HepG2 (cell line): ENCODE data around the gene SIK3. TPM values are rescaled to one million over a fixed set of nuclear protein-coding genes. Genes with fewer than 3 reads are reported as not detected.

ENCODE experiments used
- ATF7-NPFF ChIP-seq: sonication (generic); formaldehyde crosslinking; IDR thresholded peaks from 2 replicates; pipeline ENCODE4 v1.8.1; 2023; ENCODE audit warnings: mild to moderate bottlenecking, low read depth, missing genetic modification reagents, moderate library complexity
- EZH2 ChIP-seq: conservative IDR thresholded peaks from 2 replicates; pipeline ENCODE4 v1.6.1; 2012; ENCODE audit warnings: mild to moderate bottlenecking, low read depth, low read length, moderate library complexity
- FOSL2 ChIP-seq: sonication (generic); formaldehyde crosslinking; IDR thresholded peaks from 2 replicates; pipeline ENCODE4 v1.4.0; 2020; ENCODE audit warnings: missing genetic modification reagents
- FOXP1 ChIP-seq, 2 experiments: fragments of 450-650 bp in 1 of 2; IDR thresholded peaks; 2 replicates each; pipeline ENCODE4 v1.6.1; 2017 to 2018; ENCODE audit warnings: antibody characterized with exemption in 1 of 2
- MTF1 ChIP-seq: sonication (generic); formaldehyde crosslinking; IDR thresholded peaks from 2 replicates; pipeline ENCODE4 v1.5.0; 2020; ENCODE audit warnings: missing genetic modification reagents
- NR2F6 ChIP-seq, 2 experiments: IDR thresholded peaks; 2 replicates each; pipeline ENCODE4 v1.6.1; 2016; ENCODE audit warnings: antibody characterized with exemption in 1 of 2, mild to moderate bottlenecking in 1 of 2
- RBM39 ChIP-seq: fragments of 200-400 bp; formaldehyde crosslinking; IDR thresholded peaks from one replicate; pipeline ENCODE4 v1.6.1; 2018; ENCODE audit warnings: antibody characterized with exemption, mild to moderate bottlenecking, low read depth, low read length; ENCODE audit not compliant: poor library complexity, severe bottlenecking
- RXRA ChIP-seq: sonication (generic); formaldehyde crosslinking; IDR thresholded peaks from 2 replicates; pipeline ENCODE4 v1.5.1; 2020; ENCODE audit warnings: missing genetic modification reagents
- SMAD1 ChIP-seq: sonication (generic); formaldehyde crosslinking; IDR thresholded peaks from 2 replicates; pipeline ENCODE4 v1.4.0; 2020; ENCODE audit warnings: missing genetic modification reagents, low read depth, mild to moderate bottlenecking, borderline replicate concordance
- ZBTB42 ChIP-seq: sonication (generic); formaldehyde crosslinking; IDR thresholded peaks from 2 replicates; pipeline ENCODE4 v1.5.0; 2020; ENCODE audit warnings: mild to moderate bottlenecking, missing genetic modification reagents
- ZKSCAN8 ChIP-seq: IDR thresholded peaks from 2 replicates; pipeline ENCODE4 v1.6.1; 2016; ENCODE audit warnings: borderline replicate concordance, missing genetic modification reagents, missing compliant biosample characterization
- ZNF280B ChIP-seq: sonication (generic); formaldehyde crosslinking; IDR thresholded peaks from 2 replicates; pipeline ENCODE4 v1.5.0; 2020; ENCODE audit warnings: missing genetic modification reagents, mild to moderate bottlenecking, borderline replicate concordance
- ZNF446 ChIP-seq: sonication (generic); formaldehyde crosslinking; IDR thresholded peaks from 2 replicates; pipeline ENCODE4 v1.5.0; 2020; ENCODE audit warnings: mild to moderate bottlenecking, missing genetic modification reagents
- ZNF766 ChIP-seq: sonication (generic); formaldehyde crosslinking; IDR thresholded peaks from 2 replicates; pipeline ENCODE4 v1.5.0; 2020; ENCODE audit warnings: missing genetic modification reagents, borderline replicate concordance
- polyA plus RNA-seq, 8 experiments: library from polyadenylated mRNA; depleted of rRNA in 3 of 8; stranded (reverse) in 7 of 8; unstranded in 1 of 8; fragments of >200 nt; fragmentation: Illumina TruSeq in 4 of 8; extraction: Trizol in 4 of 8; gene quantifications; 2 replicates each; pipeline versions ENCODE4 v1.2.1 to v1.2.3, GENCODE V29; 2011 to 2016; ENCODE audit warnings: low read depth in 4 of 8, missing spikeins in 1 of 8, mixed read lengths in 1 of 8; ENCODE audit not compliant: insufficient read depth in 1 of 8
- total RNA-seq, 5 experiments: library from RNA; depleted of rRNA; stranded (reverse); fragments of >200 nt; fragmentation: Illumina TruSeq; extraction: Trizol; gene quantifications; 2 replicates each; pipeline ENCODE4 v1.2.3, GENCODE V29; 2016; ENCODE audit warnings: low read depth in 1 of 5
- TF ChIP-seq, protein P1 (sequence below): sonication (generic); formaldehyde crosslinking; IDR thresholded peaks from 2 replicates; pipeline ENCODE4 v1.4.0; 2020; ENCODE audit warnings: mild to moderate bottlenecking, missing genetic modification reagents
- TF ChIP-seq, protein P2 (sequence below): sonication (generic); formaldehyde crosslinking; IDR thresholded peaks from 2 replicates; pipeline ENCODE4 v1.5.1; 2020; ENCODE audit warnings: mild to moderate bottlenecking, moderate library complexity, missing genetic modification reagents

The SIK3 gene
- total and polyA plus RNA-seq, 2 of the 13 experiments (the other 11 are each of a cell fraction or from before 2014, with no cell fraction given): 5.7 to 9.8 TPM

DNA sequence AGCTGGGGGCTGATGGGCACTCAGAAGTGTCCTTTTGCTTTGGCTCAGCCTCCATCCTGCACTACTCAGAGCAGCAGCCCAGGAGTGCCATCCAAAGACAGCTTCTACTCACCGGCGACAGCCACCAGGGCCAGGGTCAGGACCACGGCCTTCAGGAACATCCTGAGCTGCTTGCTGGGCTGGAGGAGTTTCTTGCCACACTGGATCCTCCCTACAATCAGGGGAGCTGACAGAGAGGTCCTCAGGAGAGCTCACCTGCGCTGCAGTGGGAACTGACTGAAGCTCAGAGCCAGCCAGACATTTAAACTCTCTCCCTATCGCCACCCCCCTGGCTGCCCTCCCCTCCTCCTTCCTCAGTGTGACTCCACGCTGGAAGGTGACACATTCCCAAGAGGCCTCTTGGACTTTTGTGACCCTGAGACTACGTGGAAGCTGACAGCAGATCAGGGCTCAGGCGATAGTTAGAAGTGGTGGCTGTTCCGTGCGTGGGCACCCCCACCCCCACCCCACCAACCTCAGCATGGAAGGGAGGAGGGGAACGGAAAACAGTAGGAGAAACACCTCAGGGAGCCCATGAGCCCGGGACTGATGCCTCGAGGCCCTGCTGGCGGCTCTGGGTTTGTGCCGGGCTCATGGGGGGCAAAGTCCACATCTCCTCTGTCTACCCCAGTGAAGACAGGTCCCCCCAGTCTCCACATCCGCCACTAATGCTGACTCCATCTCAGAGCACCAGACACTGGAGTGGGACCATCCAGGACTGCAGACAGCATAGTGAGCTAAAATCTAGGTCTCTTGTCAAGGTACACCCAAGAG lies 275.0 kb downstream of the SIK3 start, which contains the start of gene APOA4 (continued):
- TF ChIP-seq ZNF446 (CRISPR knock-in tag): no peak
- TF ChIP-seq, protein P1, sequence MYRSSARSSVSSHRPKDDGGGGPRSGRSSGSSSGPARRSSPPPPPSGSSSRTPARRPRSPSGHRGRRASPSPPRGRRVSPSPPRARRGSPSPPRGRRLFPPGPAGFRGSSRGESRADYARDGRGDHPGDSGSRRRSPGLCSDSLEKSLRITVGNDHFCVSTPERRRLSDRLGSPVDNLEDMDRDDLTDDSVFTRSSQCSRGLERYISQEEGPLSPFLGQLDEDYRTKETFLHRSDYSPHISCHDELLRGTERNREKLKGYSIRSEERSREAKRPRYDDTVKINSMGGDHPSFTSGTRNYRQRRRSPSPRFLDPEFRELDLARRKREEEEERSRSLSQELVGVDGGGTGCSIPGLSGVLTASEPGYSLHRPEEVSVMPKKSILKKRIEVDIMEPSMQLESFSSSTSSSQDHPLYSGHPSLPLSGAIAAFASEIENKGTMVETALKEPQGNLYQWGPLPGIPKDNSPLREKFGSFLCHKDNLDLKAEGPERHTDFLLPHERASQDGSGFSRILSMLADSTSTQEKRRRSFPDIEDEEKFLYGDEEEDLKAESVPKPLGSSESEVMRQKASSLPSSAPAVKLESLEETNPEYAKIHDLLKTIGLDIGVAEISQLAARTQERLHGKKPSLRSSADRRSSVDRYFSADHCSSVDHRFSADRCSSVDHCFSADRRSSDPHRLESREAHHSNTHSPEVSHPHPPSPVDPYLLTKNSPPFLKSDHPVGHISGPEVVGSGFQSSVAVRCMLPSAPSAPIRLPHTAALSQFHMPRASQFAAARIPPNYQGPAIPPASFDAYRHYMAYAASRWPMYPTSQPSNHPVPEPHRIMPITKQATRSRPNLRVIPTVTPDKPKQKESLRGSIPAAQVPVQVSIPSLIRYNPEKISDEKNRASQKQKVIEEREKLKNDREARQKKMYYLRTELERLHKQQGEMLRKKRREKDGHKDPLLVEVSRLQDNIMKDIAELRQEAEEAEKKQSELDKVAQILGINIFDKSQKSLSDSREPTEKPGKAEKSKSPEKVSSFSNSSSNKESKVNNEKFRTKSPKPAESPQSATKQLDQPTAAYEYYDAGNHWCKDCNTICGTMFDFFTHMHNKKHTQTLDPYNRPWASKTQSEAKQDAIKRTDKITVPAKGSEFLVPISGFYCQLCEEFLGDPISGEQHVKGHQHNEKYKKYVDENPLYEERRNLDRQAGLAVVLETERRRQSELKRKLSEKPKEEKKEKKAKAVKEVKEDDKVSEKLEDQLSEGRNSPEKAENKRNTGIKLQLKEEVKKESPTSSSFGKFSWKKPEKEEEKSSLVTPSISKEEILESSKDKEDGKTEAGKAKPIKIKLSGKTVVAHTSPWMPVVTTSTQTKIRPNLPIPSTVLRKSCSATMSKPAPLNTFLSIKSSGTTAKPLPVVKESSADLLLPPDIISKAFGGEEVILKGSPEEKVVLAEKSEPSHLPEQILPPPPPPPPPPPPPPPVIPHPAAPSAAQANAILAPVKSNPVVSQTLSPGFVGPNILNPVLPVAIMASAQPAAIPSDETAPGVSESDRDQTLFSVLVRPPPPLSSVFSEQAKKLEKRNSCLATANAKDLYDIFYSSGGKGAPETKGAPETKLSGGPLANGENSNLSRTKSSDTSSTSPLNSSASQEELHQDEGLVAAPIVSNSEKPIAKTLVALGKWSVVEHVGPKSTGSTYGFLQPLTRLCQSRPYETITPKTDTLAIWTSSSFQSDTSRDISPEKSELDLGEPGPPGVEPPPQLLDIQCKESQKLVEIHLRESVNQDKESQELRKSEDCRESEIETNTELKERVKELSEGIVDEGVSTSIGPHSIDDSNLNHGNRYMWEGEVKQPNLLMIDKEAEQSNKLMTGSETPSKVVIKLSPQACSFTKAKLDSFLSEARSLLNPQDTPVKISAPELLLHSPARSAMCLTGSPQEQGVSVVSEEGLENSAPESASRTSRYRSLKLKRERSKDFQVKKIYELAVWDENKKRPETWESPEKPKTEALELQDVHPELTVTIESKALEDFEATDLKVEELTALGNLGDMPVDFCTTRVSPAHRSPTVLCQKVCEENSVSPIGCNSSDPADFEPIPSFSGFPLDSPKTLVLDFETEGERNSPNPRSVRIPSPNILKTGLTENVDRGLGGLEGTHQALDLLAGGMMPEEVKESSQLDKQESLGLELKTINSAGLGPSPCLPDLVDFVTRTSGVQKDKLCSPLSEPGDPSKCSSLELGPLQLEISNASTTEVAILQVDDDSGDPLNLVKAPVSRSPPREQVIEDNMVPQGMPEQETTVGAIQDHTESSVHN: no peak
- TF ChIP-seq ZBTB42: 0 out of 2 replicates have a peak, but pooled peaks have one; percentile 31
- no peak for TF ChIP-seq SMAD1 (CRISPR knock-in tag)
- no peak for TF ChIP-seq RBM39
- TF ChIP-seq FOXP1 (IDR thresholded peaks at IDR 0.05): no peak
- TF ChIP-seq FOXP1 (CRISPR knock-in tag; IDR thresholded peaks at IDR 0.05): no peak
- TF ChIP-seq NR2F6 (IDR thresholded peaks at IDR 0.05): no peak
- 0 out of 2 replicates have a peak, but pooled peaks have one; percentile 31 for TF ChIP-seq NR2F6 (CRISPR knock-in tag; IDR thresholded peaks at IDR 0.05)
- TF ChIP-seq FOSL2: 0 out of 2 replicates have a peak, but pooled peaks have one; percentile 7
- peak; percentile 54; the same call in 1 of the 2 replicates for TF ChIP-seq ATF7-NPFF
- no peak for TF ChIP-seq EZH2
- TF ChIP-seq ZKSCAN8 (CRISPR knock-in tag): no peak
- TF ChIP-seq RXRA (CRISPR knock-in tag): 0 out of 2 replicates have a peak, but pooled peaks have one; percentile 9
- TF ChIP-seq MTF1: no peak
- TF ChIP-seq, protein P2, sequence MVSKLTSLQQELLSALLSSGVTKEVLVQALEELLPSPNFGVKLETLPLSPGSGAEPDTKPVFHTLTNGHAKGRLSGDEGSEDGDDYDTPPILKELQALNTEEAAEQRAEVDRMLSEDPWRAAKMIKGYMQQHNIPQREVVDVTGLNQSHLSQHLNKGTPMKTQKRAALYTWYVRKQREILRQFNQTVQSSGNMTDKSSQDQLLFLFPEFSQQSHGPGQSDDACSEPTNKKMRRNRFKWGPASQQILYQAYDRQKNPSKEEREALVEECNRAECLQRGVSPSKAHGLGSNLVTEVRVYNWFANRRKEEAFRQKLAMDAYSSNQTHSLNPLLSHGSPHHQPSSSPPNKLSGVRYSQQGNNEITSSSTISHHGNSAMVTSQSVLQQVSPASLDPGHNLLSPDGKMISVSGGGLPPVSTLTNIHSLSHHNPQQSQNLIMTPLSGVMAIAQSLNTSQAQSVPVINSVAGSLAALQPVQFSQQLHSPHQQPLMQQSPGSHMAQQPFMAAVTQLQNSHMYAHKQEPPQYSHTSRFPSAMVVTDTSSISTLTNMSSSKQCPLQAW (CRISPR knock-in tag): 0 out of 2 replicates have a peak, but pooled peaks have one; percentile 28
- no peak for TF ChIP-seq ZNF280B (CRISPR knock-in tag)
- no peak for TF ChIP-seq ZNF766 (CRISPR knock-in tag)
